SK-N-MC (cell line): ENCODE measurements around the gene DUSP22.

ENCODE experiments used
- EZH2 ChIP-seq: fragments of 200-600 bp; sonication (generic); IDR thresholded peaks from one replicate; pipeline ENCODE4 v1.6.1; 2017; ENCODE audit warnings: antibody characterized with exemption
- FOXP2 ChIP-seq: optimal IDR thresholded peaks from 2 replicates; pipeline ENCODE3; 2011; ENCODE audit warnings: mild to moderate bottlenecking, moderate library complexity; ENCODE audit not compliant: insufficient read depth; ENCODE audit errors: extremely low read length, control extremely low read depth
- POLR2AphosphoS5 ChIP-seq: IDR thresholded peaks from 2 replicates; pipeline ENCODE4 v1.6.1; 2012; ENCODE audit warnings: mild to moderate bottlenecking, low read depth, low read length, borderline replicate concordance

GRCh38 chr6:303263-303662 is 11.0 kb downstream of the DUSP22 start:
- TF ChIP-seq EZH2, result no peak
- no peak for TF ChIP-seq POLR2AphosphoS5
- TF ChIP-seq FOXP2, result no peak
